ENCODE results near the gene BCAR1. TPM values are rescaled to one million over a fixed set of nuclear protein-coding genes. Genes with fewer than 3 reads are reported as not detected.
"Not testable (repeated sequence)": the region's sequence is repeated elsewhere in the genome, so short reads cannot be mapped to it uniquely, and the experiment has no call there.

BCAR1 gene
- total and polyA plus RNA-seq, 10 of the 15 experiments (the other 5 are each of a cell fraction or from before 2014, with no cell fraction given) = 0.13 to 14.1 (median 2.8) TPM; not detected in 1

DNA sequence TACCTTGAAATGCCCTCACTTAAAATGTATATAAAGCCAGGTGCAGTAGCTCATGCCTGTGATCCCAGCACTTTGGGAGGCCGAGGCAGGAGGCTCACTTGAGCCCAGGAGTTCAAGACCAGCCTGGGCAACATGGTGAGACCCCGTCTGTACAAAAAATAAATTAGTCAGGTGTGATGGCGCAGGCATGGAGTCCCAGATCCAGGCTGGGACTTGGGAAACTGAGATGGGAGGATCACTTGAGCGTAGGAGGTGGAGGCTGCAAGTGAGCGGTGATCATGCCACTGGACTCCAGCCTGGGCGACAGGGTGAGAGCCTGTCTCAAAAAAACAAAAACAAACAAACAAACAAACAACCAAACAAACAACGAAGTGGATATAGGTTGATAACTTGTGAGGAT, 41.9 kb downstream of the BCAR1 start:
- H4K20me1 ChIP-seq (ENCODE audit: control insufficient read depth, insufficient read depth); H3K36me3 ChIP-seq (ENCODE audit: control insufficient read depth in 2 of 2, insufficient read depth in 2 of 2, low read length in 1 of 2); ATAC-seq; H3K9me3 ChIP-seq (replicated peaks; ENCODE audit: control insufficient read depth, insufficient read depth, low read length); H2AFZ ChIP-seq (ENCODE audit: control insufficient read depth, low read depth, low read length); H3K27ac ChIP-seq (ENCODE audit: control insufficient read depth, insufficient read depth); H3K79me2 ChIP-seq (ENCODE audit: control insufficient read depth, insufficient read depth, low read length); intact Hi-C loops (cut with micrococcal nuclease; ENCODE audit: unreplicated experiment); FAIRE-seq; H3K4me1 ChIP-seq (ENCODE audit: control insufficient read depth, insufficient read depth, low read length); H3K4me3 ChIP-seq; BruUV-seq (replicated peaks); in situ Hi-C loops (cut with MboI); DNase-seq (ENCODE audit: low read depth, low spot score); SMC1A ChIA-PET (ENCODE audit: uncharacterized antibody, unreplicated experiment); POLR2A ChIA-PET; H3K4me2 ChIP-seq (ENCODE audit: control insufficient read depth, insufficient read depth); RAD21 ChIA-PET (ENCODE audit: unreplicated experiment); H3K27me3 ChIP-seq (replicated peaks in 1 of 2; ENCODE audit: control insufficient read depth in 2 of 2, insufficient read depth in 2 of 2, low read length in 1 of 2); H3K9ac ChIP-seq (ENCODE audit: control insufficient read depth, insufficient read depth, low read length): not testable (repeated sequence)
- 43% methylated on average over 7 of the region's 7 CpGs for WGBS (ENCODE audit: insufficient coverage, insufficient replicate concordance, low lambda C conversion rate, missing lambda C conversion rate)
- CTCF ChIA-PET = interaction anchor here (1.5 to 1.6 kb wide), 2 partner anchors 10 to 147 kb away, joined by 3 to 8 read pairs; no protein-coding TSS in a partner anchor

- H4K20me1 ChIP-seq (ENCODE audit: control insufficient read depth, insufficient read depth) = no peaks in the 10 kb centered on the region
- H2AFZ ChIP-seq (ENCODE audit: control insufficient read depth, low read depth, low read length) = no peak overlapping the region
- BruUV-seq (replicated peaks) = no TSS peak
- FAIRE-seq (no peak), DNase-seq (ENCODE audit: low read depth, low spot score) (no peak), ATAC-seq (no peak)
- intact Hi-C loops (cut with micrococcal nuclease; ENCODE audit: unreplicated experiment) = no loop called here
- no peaks in the 10 kb centered on the region for H3K27me3 ChIP-seq (replicated peaks in 1 of 2; ENCODE audit: control insufficient read depth in 2 of 2, insufficient read depth in 2 of 2, low read length in 1 of 2)
- ChIA-PET POLR2A (no interaction called here), SMC1A (ENCODE audit: uncharacterized antibody, unreplicated experiment) (no interaction called here), RAD21 (ENCODE audit: unreplicated experiment) (interaction anchor here (0.9 kb wide), 1 partner anchor 10 kb away, joined by 3 read pairs; no protein-coding TSS in a partner anchor), CTCF (interaction anchor here (0.6 to 1.6 kb wide), 4 partner anchors 9 to 171 kb away, joined by 3 to 8 read pairs (median 3); no protein-coding TSS in a partner anchor)
- no peak overlapping the region for H3K27ac ChIP-seq (ENCODE audit: control insufficient read depth, insufficient read depth)
- no peaks in the 10 kb centered on the region for H3K36me3 ChIP-seq (ENCODE audit: control insufficient read depth in 2 of 2, insufficient read depth in 2 of 2, low read length in 1 of 2)
- no peaks in the 10 kb centered on the region for H3K9me3 ChIP-seq (replicated peaks; ENCODE audit: control insufficient read depth, insufficient read depth, low read length)
- no peak overlapping the region for H3K9ac ChIP-seq (ENCODE audit: control insufficient read depth, insufficient read depth, low read length)
- H3K4me2 ChIP-seq (ENCODE audit: control insufficient read depth, insufficient read depth) = no peak overlapping the region
- in situ Hi-C loops (cut with MboI) = no loop called here
- WGBS (ENCODE audit: insufficient coverage, insufficient replicate concordance, low lambda C conversion rate, missing lambda C conversion rate) = 65% methylated on average over 27 of the region's 27 CpGs
- no peak overlapping the region for H3K4me3 ChIP-seq
- peaks cover 5% of the 10 kb centered on the region for H3K4me1 ChIP-seq (ENCODE audit: control insufficient read depth, insufficient read depth, low read length)
- H3K79me2 ChIP-seq (ENCODE audit: control insufficient read depth, insufficient read depth, low read length) = no peaks in the 10 kb centered on the region
- TF ChIP-seq STAT3 (IDR thresholded peaks at IDR 0.05; ENCODE audit: low read depth, low read length) = no peak
- no peak for TF ChIP-seq EGR1 (IDR thresholded peaks at IDR 0.05; ENCODE audit: borderline replicate concordance in 1 of 2, low read depth in 2 of 2, low read length in 2 of 2)
- TF ChIP-seq, protein P1, sequence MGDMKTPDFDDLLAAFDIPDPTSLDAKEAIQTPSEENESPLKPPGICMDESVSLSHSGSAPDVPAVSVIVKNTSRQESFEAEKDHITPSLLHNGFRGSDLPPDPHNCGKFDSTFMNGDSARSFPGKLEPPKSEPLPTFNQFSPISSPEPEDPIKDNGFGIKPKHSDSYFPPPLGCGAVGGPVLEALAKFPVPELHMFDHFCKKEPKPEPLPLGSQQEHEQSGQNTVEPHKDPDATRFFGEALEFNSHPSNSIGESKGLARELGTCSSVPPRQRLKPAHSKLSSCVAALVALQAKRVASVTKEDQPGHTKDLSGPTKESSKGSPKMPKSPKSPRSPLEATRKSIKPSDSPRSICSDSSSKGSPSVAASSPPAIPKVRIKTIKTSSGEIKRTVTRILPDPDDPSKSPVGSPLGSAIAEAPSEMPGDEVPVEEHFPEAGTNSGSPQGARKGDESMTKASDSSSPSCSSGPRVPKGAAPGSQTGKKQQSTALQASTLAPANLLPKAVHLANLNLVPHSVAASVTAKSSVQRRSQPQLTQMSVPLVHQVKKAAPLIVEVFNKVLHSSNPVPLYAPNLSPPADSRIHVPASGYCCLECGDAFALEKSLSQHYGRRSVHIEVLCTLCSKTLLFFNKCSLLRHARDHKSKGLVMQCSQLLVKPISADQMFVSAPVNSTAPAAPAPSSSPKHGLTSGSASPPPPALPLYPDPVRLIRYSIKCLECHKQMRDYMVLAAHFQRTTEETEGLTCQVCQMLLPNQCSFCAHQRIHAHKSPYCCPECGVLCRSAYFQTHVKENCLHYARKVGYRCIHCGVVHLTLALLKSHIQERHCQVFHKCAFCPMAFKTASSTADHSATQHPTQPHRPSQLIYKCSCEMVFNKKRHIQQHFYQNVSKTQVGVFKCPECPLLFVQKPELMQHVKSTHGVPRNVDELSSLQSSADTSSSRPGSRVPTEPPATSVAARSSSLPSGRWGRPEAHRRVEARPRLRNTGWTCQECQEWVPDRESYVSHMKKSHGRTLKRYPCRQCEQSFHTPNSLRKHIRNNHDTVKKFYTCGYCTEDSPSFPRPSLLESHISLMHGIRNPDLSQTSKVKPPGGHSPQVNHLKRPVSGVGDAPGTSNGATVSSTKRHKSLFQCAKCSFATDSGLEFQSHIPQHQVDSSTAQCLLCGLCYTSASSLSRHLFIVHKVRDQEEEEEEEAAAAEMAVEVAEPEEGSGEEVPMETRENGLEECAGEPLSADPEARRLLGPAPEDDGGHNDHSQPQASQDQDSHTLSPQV (IDR thresholded peaks at IDR 0.05) = no peak
- TF ChIP-seq ATF7 (IDR thresholded peaks at IDR 0.05; ENCODE audit: low read depth) = no peak
- no peak for TF ChIP-seq TAF1 (IDR thresholded peaks at IDR 0.05; ENCODE audit: borderline replicate concordance, low read depth, low read length)
- no peak for TF ChIP-seq GATAD2B (conservative IDR thresholded peaks at IDR 0.05; ENCODE audit: low read depth)
- TF ChIP-seq NKRF (conservative IDR thresholded peaks at IDR 0.05) = no peak
- TF ChIP-seq ZZZ3 (IDR thresholded peaks at IDR 0.05; ENCODE audit: control insufficient read depth, insufficient read length, low read depth) = no peak
- TF ChIP-seq SIX5 (IDR thresholded peaks at IDR 0.05; ENCODE audit: low read depth, low read length, severe bottlenecking) = no peak
- TF ChIP-seq POU2F2 (IDR thresholded peaks at IDR 0.05; ENCODE audit: borderline replicate concordance, low read depth, low read length) = no peak
- TF ChIP-seq POLR2AphosphoS5 (IDR thresholded peaks at IDR 0.05; ENCODE audit: low read length) = no peak
Measured at GRCh38 chr16:75208861-75209505, 42.4 kb downstream of the BCAR1 start.
